Measurements from ENCODE around the gene PTGS1.
"Not testable (repeated sequence)": the region's sequence is repeated elsewhere in the genome, so short reads cannot be mapped to it uniquely, and the experiment has no call there.

PTGS1 gene

GRCh38 chr9:122403381-122404000 is 32.7 kb downstream of the PTGS1 start:
- H3K4me3 ChIP-seq (replicated peaks; ENCODE audit: low read depth, low read length): no peak overlapping the region
- no peak for TF ChIP-seq CTCF (IDR thresholded peaks at IDR 0.05; ENCODE audit: low read depth, low read length, missing control alignments)
- DNase-seq (ENCODE audit: extremely low read depth, low read depth): peak; percentile 67

GRCh38 chr9:122405304-122406069 is 34.7 kb downstream of the PTGS1 start:
- DNase-seq (ENCODE audit: extremely low read depth, low read depth); H3K4me3 ChIP-seq (replicated peaks; ENCODE audit: low read depth, low read length): not testable (repeated sequence)

GRCh38 chr9:122406070-122406890 is 35.5 kb downstream of the PTGS1 start:
- no peak for TF ChIP-seq CTCF (IDR thresholded peaks at IDR 0.05; ENCODE audit: low read depth, low read length, missing control alignments)
- DNase-seq (ENCODE audit: extremely low read depth, low read depth): no peak
- no peak overlapping the region for H3K4me3 ChIP-seq (replicated peaks; ENCODE audit: low read depth, low read length)

GRCh38 chr9:122414108-122414507 is 43.3 kb downstream of the PTGS1 start:
- H3K4me3 ChIP-seq (replicated peaks; ENCODE audit: low read depth, low read length); DNase-seq (ENCODE audit: extremely low read depth, low read depth): not testable (repeated sequence)

GRCh38 chr9:122418016-122418415 is 47.2 kb downstream of the PTGS1 start:
- no peak for DNase-seq (ENCODE audit: extremely low read depth, low read depth)
- H3K4me3 ChIP-seq (replicated peaks; ENCODE audit: low read depth, low read length): no peak overlapping the region
- no peak for TF ChIP-seq CTCF (IDR thresholded peaks at IDR 0.05; ENCODE audit: low read depth, low read length, missing control alignments)

GRCh38 chr9:122420315-122420714 is 49.5 kb downstream of the PTGS1 start:
- no peak for TF ChIP-seq CTCF (IDR thresholded peaks at IDR 0.05; ENCODE audit: low read depth, low read length, missing control alignments)
- DNase-seq (ENCODE audit: extremely low read depth, low read depth): no peak

GRCh38 chr9:122425087-122425486 is 54.3 kb downstream of the PTGS1 start:
- no peak overlapping the region for H3K4me3 ChIP-seq (replicated peaks; ENCODE audit: low read depth, low read length)
- no peak for DNase-seq (ENCODE audit: extremely low read depth, low read depth)
- no peak for TF ChIP-seq CTCF (IDR thresholded peaks at IDR 0.05; ENCODE audit: low read depth, low read length, missing control alignments)

More at GRCh38 chr9:122420315-122420714, 49.5 kb downstream of the PTGS1 start:
- H3K4me3 ChIP-seq (replicated peaks; ENCODE audit: low read depth, low read length): no peak overlapping the region

Data from HFF-Myc (cell line).